Right lobe of liver (tissue), 6 donors: ENCODE results near the gene NCK1. TPM values are rescaled to one million over a fixed set of nuclear protein-coding genes. Genes with fewer than 3 reads are reported as not detected.
A peak's percentile ranks its signal among the peaks of the same experiment; 100 is the strongest.
"Not testable (repeated sequence)": the region's sequence is repeated elsewhere in the genome, so short reads cannot be mapped to it uniquely, and the experiment has no call there.

Source experiments
- ATAC-seq, 4 donors: fragments of 200-7000 bp; cut with Tn5 transposase; one replicate each; pipeline ENCODE4 v1.9.1; 2020; ENCODE audit warnings: mild to moderate bottlenecking in 4 of 4, moderate library complexity in 4 of 4
- DNase-seq, 3 donors: peaks; one replicate each; pipeline ENCODE4 v3.0.0-alpha.2; 2020
- H3K27ac ChIP-seq, 3 donors: fragments of 200-600 bp; one replicate each; pipeline ENCODE4 v1.8.0; 2022
- H3K27me3 ChIP-seq, 2 donors: fragments of 200-600 bp; one replicate each; pipeline ENCODE4 v1.8.0; 2022
- H3K36me3 ChIP-seq, 4 donors: fragments of 200-600 bp; sonication (generic) in 1 of 4; one replicate each; pipeline versions ENCODE4 v1.5.1 to v1.8.0; 2017 to 2022; ENCODE audit warnings: control low read depth in 1 of 4
- H3K4me1 ChIP-seq, 4 donors: fragments of 200-600 bp; sonication (generic) in 1 of 4; one replicate each; pipeline versions ENCODE4 v1.5.1 to v1.8.0; 2017 to 2022; ENCODE audit warnings: control low read depth in 1 of 4
- H3K4me3 ChIP-seq, 3 donors: fragments of 200-600 bp; one replicate each; pipeline ENCODE4 v1.8.0; 2022
- H3K9me3 ChIP-seq, 4 donors: fragments of 200-600 bp; sonication (generic) in 1 of 4; one replicate each; pipeline versions ENCODE4 v1.5.1 to v1.8.0; 2017 to 2022; ENCODE audit warnings: control low read depth in 1 of 4
- CTCF ChIP-seq, 4 donors: fragments of 200-600 bp in 3 of 4; fragments of 450-650 bp in 1 of 4; IDR thresholded peaks; one replicate each; pipeline versions ENCODE4 v1.5.1 to v1.8.0; 2016 to 2022; ENCODE audit warnings: antibody characterized with exemption in 4 of 4, mild to moderate bottlenecking in 2 of 4
- POLR2A ChIP-seq: fragments of 450-650 bp; IDR thresholded peaks from one replicate; pipeline ENCODE4 v1.6.1; 2017; ENCODE audit warnings: antibody characterized with exemption, mild to moderate bottlenecking
- WGBS: methylation state at CpG from one replicate; pipeline ENCODE4 v1.1.6; 2018; ENCODE audit warnings: low coverage, low lambda C conversion rate; ENCODE audit not compliant: insufficient coverage; ENCODE audit errors: missing lambda C conversion rate; 5-methylcytosine and 5-hydroxymethylcytosine counted together
- intact Hi-C, 2 donors: fragments of 100-400 bp; cut with DNase I; formaldehyde crosslinking; loops; one replicate each; pipeline versions ENCODE4 v1.11.2 to v1.14.1; 2022
- total RNA-seq, 6 experiments: library from RNA; depleted of rRNA in 2 of 6; stranded (reverse); fragments of >200 nt in 2 of 6; fragmentation: NEBNext Ultra II Directional in 3 of 6; extraction: Animal tissue kit (Norgen Biotek cat#: 25700) in 3 of 6; gene quantifications; one replicate each; pipeline versions ENCODE4 v1.1.0 to v1.2.4, GENCODE V29; 2016 to 2023
- donor health status: DM: no; HTN: yes; CAD: no.
- donor health status: DM: no; HTN: no; CAD: no.
- donor health status: DM: no; HTN: no; CAD: no.
- donor health status: DM: no; HTN: yes; CAD: no.
- donor health status: DM: no; HTN: yes; CAD: no.

The NCK1 gene
- total RNA-seq, 6 experiments from 2014 or later, result 21.4 to 27.0 (median 23.7) TPM

- intact Hi-C loops, result no loop called here
- ATAC-seq, result peak in 2 of 4 donors; percentile 21 to 33
- Histone ChIP-seq H3K27ac (no peak overlapping the region), H3K4me3 (no peak overlapping the region), H3K36me3 (no peaks in the 10 kb centered on the region), H3K4me1 (peaks cover 0 to 5% (median 0%) of the 10 kb centered on the region in 4 donors), H3K9me3 (peaks cover 0 to 5% (median 0%) of the 10 kb centered on the region in 4 donors), H3K27me3 (no peaks in the 10 kb centered on the region)
- no peak for DNase-seq
- WGBS, result 73% methylated on average over 2 of the region's 2 CpGs
- TF ChIP-seq POLR2A (no peak), CTCF (IDR thresholded peaks at IDR 0.05) (no peak)
Observed at GRCh38 chr3:136899622-136900158, 37.7 kb downstream of the NCK1 start.

- H3K27me3 ChIP-seq, H3K27ac ChIP-seq, H3K36me3 ChIP-seq, H3K9me3 ChIP-seq, intact Hi-C loops, DNase-seq, H3K4me3 ChIP-seq, H3K4me1 ChIP-seq: not testable (repeated sequence)
- ATAC-seq, result peak in 1 of 4 donors; percentile 13
- 70% methylated on average over 1 of the region's 1 CpG for WGBS
Observed at GRCh38 chr3:136900694-136901093, 38.7 kb downstream of the NCK1 start.

GRCh38 chr3:136901391-136901790 lies 39.4 kb downstream of the NCK1 start:
- H3K4me1 ChIP-seq, result peaks cover 0 to 5% (median 0%) of the 10 kb centered on the region in 4 donors
- TF ChIP-seq POLR2A (no peak), CTCF (IDR thresholded peaks at IDR 0.05) (no peak)
- ATAC-seq, result peak in 1 of 4 donors; percentile 22
- no peak for DNase-seq
- H3K36me3 ChIP-seq, result no peaks in the 10 kb centered on the region
- peaks cover 0 to 5% (median 0%) of the 10 kb centered on the region in 4 donors for H3K9me3 ChIP-seq
- WGBS, result 33% methylated on average over 3 of the region's 3 CpGs
- H3K27me3 ChIP-seq, result no peaks in the 10 kb centered on the region
- intact Hi-C loops, result no loop called here
- H3K27ac ChIP-seq, result no peak overlapping the region
- H3K4me3 ChIP-seq, result no peak overlapping the region

GRCh38 chr3:136902530-136902929 lies 40.5 kb downstream of the NCK1 start:
- H3K36me3 ChIP-seq, H3K4me3 ChIP-seq, ATAC-seq, DNase-seq, H3K9me3 ChIP-seq, H3K27ac ChIP-seq, H3K4me1 ChIP-seq, intact Hi-C loops, H3K27me3 ChIP-seq: not testable (repeated sequence)
- 73% methylated on average over 1 of the region's 1 CpG for WGBS

GRCh38 chr3:136903899-136904298 lies 41.9 kb downstream of the NCK1 start:
- H3K4me1 ChIP-seq, result peaks cover 0 to 5% (median 0%) of the 10 kb centered on the region in 4 donors
- H3K9me3 ChIP-seq, result peaks cover 0 to 5% (median 0%) of the 10 kb centered on the region in 4 donors
- TF ChIP-seq CTCF (IDR thresholded peaks at IDR 0.05), result no peak
- TF ChIP-seq POLR2A, result no peak
- no peaks in the 10 kb centered on the region for H3K27me3 ChIP-seq
- intact Hi-C loops, result no loop called here
- H3K36me3 ChIP-seq, result no peaks in the 10 kb centered on the region
- no peak overlapping the region for H3K4me3 ChIP-seq
- 0% methylated on average over 1 of the region's 1 CpG for WGBS
- ATAC-seq (no peak), DNase-seq (no peak)
- H3K27ac ChIP-seq, result no peak overlapping the region
